Uterus (tissue), 4 donors: Measurements from ENCODE around the gene THRB. TPM values are rescaled to one million over a fixed set of nuclear protein-coding genes. Genes with fewer than 3 reads are reported as not detected.

Experiments used
- DNase-seq, 2 donors: peaks; one replicate each; pipeline ENCODE4 v3.0.0-alpha.2; 2019 to 2020
- H3K27ac ChIP-seq, 2 donors: fragments of 200-600 bp; sonication (generic); 1 replicate in 1 of 2; 2 replicates in 1 of 2; pipeline ENCODE4 v1.5.1; 2016 to 2018
- H3K27me3 ChIP-seq, 2 donors: fragments of 200-600 bp; sonication (generic); one replicate each; pipeline ENCODE4 v1.5.1; 2018 to 2019; ENCODE audit warnings: control low read depth in 1 of 2
- H3K36me3 ChIP-seq, 2 donors: fragments of 200-600 bp; sonication (generic); one replicate each; pipeline ENCODE4 v1.5.1; 2019; ENCODE audit warnings: control low read depth in 1 of 2
- H3K4me1 ChIP-seq, 2 donors: fragments of 200-600 bp; sonication (generic); one replicate each; pipeline ENCODE4 v1.5.1; 2018 to 2019; ENCODE audit warnings: control low read depth in 1 of 2
- H3K4me3 ChIP-seq, 2 donors: fragments of 200-600 bp; sonication (generic); 1 replicate in 1 of 2; 2 replicates in 1 of 2; pipeline ENCODE4 v1.5.1; 2018 to 2019; ENCODE audit warnings: mild to moderate bottlenecking in 1 of 2
- H3K9me3 ChIP-seq, 2 donors: fragments of 200-600 bp; sonication (generic); one replicate each; pipeline ENCODE4 v1.5.1; 2019; ENCODE audit warnings: control low read depth in 1 of 2
- POLR2A ChIP-seq, 2 donors: fragments of 450-650 bp; IDR thresholded peaks; one replicate each; pipeline ENCODE4 v1.6.1; 2016; ENCODE audit warnings: antibody characterized with exemption in 2 of 2, mild to moderate bottlenecking in 1 of 2, moderate library complexity in 1 of 2
- intact Hi-C: fragments of 100-400 bp; cut with DNase I; formaldehyde crosslinking; loops from one replicate; pipeline ENCODE4 v1.15.1; 2023; ENCODE audit warnings: low total_unique reads
- total RNA-seq, 4 donors: library from RNA; depleted of rRNA in 3 of 4; stranded (reverse); fragments of >200 nt in 3 of 4; gene quantifications; one replicate each; pipeline versions ENCODE4 v1.1.0 to v1.2.4, GENCODE V29; 2014 to 2023
- TF ChIP-seq, protein P1 (sequence below), 4 experiments: fragments of 200-600 bp in 2 of 4; fragments of 450-650 bp in 2 of 4; sonication (generic) in 2 of 4; IDR thresholded peaks; one replicate each; pipeline ENCODE4 v1.5.1; 2016 to 2019; ENCODE audit warnings: antibody characterized with exemption in 4 of 4, mild to moderate bottlenecking in 2 of 4, moderate library complexity in 1 of 4
- donor health status: DM: yes; HTN: yes; CAD: no.

Gene THRB
- total RNA-seq, 4 donors from 2014 or later: 4.6 to 38.2 (median 17.3) TPM

DNA sequence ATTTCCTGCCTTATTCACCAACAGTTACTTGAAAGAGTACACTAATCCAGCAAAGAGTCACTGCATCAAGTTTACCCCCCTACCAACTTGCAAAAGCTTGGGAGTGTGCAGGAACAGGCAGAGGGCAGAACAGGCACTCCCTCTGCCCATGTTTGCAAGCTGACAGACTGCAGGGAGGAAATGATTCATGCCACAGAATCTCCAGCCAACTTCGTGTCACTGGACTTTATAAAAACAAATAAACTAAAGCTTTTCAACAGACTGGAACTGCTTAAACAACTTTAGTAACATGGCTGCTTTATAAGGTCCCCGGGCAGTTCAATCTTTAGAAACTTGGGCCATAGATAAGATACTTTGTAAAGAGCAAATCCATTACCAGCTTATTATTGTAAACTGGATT, 129.5 kb downstream of the THRB start:
- H3K4me1 ChIP-seq: peaks cover 0 to 16% of the 10 kb centered on the region in 2 donors
- peak overlapping the region; percentile 55 to 58 for H3K27ac ChIP-seq
- no peak overlapping the region for H3K4me3 ChIP-seq
- H3K36me3 ChIP-seq: no peaks in the 10 kb centered on the region
- H3K27me3 ChIP-seq: no peaks in the 10 kb centered on the region
- DNase-seq: peak; percentile 55 to 79
- no peak for TF ChIP-seq POLR2A (IDR thresholded peaks at IDR 0.05)
- TF ChIP-seq, protein P1, sequence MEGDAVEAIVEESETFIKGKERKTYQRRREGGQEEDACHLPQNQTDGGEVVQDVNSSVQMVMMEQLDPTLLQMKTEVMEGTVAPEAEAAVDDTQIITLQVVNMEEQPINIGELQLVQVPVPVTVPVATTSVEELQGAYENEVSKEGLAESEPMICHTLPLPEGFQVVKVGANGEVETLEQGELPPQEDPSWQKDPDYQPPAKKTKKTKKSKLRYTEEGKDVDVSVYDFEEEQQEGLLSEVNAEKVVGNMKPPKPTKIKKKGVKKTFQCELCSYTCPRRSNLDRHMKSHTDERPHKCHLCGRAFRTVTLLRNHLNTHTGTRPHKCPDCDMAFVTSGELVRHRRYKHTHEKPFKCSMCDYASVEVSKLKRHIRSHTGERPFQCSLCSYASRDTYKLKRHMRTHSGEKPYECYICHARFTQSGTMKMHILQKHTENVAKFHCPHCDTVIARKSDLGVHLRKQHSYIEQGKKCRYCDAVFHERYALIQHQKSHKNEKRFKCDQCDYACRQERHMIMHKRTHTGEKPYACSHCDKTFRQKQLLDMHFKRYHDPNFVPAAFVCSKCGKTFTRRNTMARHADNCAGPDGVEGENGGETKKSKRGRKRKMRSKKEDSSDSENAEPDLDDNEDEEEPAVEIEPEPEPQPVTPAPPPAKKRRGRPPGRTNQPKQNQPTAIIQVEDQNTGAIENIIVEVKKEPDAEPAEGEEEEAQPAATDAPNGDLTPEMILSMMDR (IDR thresholded peaks at IDR 0.05): no peak
- intact Hi-C loops: no loop called here
- no peaks in the 10 kb centered on the region for H3K9me3 ChIP-seq

DNA sequence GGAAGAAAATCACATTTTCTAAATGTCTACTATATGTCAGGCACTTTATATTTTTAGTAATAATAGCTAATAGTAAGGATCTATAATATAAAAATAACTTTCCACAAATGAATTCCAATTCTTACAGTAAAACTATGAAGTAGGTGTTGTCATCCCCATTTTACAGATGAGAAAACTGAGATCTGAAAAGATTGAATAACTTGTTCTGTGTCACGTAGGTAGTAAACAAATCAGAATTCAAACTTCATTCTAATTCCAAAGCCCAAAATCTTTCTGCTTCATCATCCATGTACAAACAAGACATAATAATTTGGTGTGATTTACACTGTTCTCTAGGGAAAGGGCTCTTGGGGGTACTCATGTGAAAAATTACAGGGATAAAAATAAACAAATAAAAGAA, 130.3 kb downstream of the THRB start:
- no peak for DNase-seq
- TF ChIP-seq POLR2A (IDR thresholded peaks at IDR 0.05): no peak
- TF ChIP-seq, protein P1 (IDR thresholded peaks at IDR 0.05): no peak
- no peaks in the 10 kb centered on the region for H3K36me3 ChIP-seq
- intact Hi-C loops: no loop called here
- H3K4me1 ChIP-seq: peaks cover 0 to 16% of the 10 kb centered on the region in 2 donors
- H3K4me3 ChIP-seq: no peak overlapping the region
- no peaks in the 10 kb centered on the region for H3K9me3 ChIP-seq
- H3K27me3 ChIP-seq: no peaks in the 10 kb centered on the region
- H3K27ac ChIP-seq: no peak overlapping the region

DNA sequence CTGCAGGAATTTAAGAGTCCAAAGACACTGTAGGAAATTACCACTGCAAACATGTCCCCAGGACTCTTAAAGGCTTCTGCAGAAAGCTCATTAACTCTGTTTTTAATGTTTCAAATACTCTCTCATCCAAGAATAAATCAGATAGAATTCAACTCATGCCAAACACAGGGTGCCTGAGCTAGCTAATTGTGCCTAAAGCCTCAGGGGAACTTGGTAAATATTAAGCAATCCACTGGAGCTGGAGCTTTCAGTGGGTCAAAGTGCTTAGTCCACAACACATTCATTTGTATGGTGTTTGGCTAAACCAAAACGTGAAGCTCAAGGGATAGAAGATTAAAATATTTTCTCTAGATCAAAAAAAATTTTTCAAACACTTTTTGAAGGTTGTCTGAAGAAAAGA, 131.4 kb downstream of the THRB start:
- no peaks in the 10 kb centered on the region for H3K36me3 ChIP-seq

DNA sequence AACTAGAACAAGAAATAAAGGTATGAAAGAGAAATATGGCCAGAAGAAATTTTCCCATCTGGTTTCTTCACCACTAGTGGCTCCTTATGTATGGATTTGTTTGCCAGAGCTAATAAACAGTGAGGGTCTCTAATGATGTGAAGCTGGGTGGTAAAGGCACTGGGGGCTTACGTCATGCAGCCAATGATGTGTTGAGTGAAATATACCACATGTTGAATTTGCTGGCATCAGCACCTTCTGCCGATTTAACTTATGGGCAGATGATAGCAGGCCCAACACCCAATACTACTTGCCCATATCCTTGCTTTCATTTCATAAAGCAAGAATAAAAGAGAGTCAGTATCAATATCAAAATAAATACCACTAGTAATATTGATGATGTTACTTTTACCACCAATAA, 133.0 kb downstream of the THRB start:
- Histone ChIP-seq H3K36me3 (no peaks in the 10 kb centered on the region), H3K27me3 (no peaks in the 10 kb centered on the region), H3K4me1 (peaks cover 0 to 10% of the 10 kb centered on the region in 2 donors), H3K27ac (no peak overlapping the region), H3K4me3 (no peak overlapping the region), H3K9me3 (no peaks in the 10 kb centered on the region)
- DNase-seq: no peak
- TF ChIP-seq, protein P1 (IDR thresholded peaks at IDR 0.05): no peak
- no peak for TF ChIP-seq POLR2A (IDR thresholded peaks at IDR 0.05)
- intact Hi-C loops: no loop called here

More for the DNA sequence above, 131.4 kb downstream of the THRB start:
- no peak for DNase-seq
- intact Hi-C loops: no loop called here
- TF ChIP-seq, protein P1 (IDR thresholded peaks at IDR 0.05): no peak
- TF ChIP-seq POLR2A (IDR thresholded peaks at IDR 0.05): no peak
- H3K4me1 ChIP-seq: peaks cover 0 to 11% of the 10 kb centered on the region in 2 donors
- no peaks in the 10 kb centered on the region for H3K27me3 ChIP-seq
- H3K27ac ChIP-seq: peak overlapping the region in 1 of 2 donors; percentile 24
- H3K9me3 ChIP-seq: no peaks in the 10 kb centered on the region
- no peak overlapping the region for H3K4me3 ChIP-seq

DNA sequence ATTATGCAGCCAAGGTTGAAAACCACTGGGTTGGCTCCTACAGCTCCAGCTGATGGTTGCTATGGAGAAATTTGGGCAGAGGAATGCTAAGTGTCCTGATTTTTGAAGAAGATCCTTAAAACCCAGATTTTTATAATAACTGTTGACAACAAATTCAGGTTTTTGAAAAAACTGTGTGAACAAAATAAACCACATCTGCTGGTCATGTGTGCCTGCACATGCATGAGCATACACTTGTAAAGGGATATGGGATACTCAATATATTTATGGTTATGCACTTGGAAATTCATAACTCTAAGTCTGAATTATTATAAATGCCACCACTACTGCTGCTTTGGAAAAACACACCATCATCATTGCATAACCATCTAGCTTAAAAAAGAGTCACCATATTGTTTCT, 133.7 kb downstream of the THRB start:
- H3K36me3 ChIP-seq: no peaks in the 10 kb centered on the region
- intact Hi-C loops: no loop called here
- TF ChIP-seq, protein P1 (IDR thresholded peaks at IDR 0.05): no peak
- TF ChIP-seq POLR2A (IDR thresholded peaks at IDR 0.05): no peak
- H3K4me3 ChIP-seq: no peak overlapping the region
- H3K27ac ChIP-seq: no peak overlapping the region
- peaks cover 0 to 7% of the 10 kb centered on the region in 2 donors for H3K4me1 ChIP-seq
- no peaks in the 10 kb centered on the region for H3K9me3 ChIP-seq
- H3K27me3 ChIP-seq: no peaks in the 10 kb centered on the region
- DNase-seq: no peak
